ENCODE measurements around the gene ITGB1. TPM values are rescaled to one million over a fixed set of nuclear protein-coding genes. Genes with fewer than 3 reads are reported as not detected.

Gene ITGB1
- total and polyA plus RNA-seq, 2 of the 8 experiments (the other 6 are each of a cell fraction or from before 2014, with no cell fraction given): 82.7 to 321 TPM

- Histone ChIP-seq H3K23me2 (ENCODE audit: low read depth, low read length) (no peaks in the 10 kb centered on the region), H2AK5ac (ENCODE audit: low read depth, low read length) (no peak overlapping the region)
Observed at GRCh38 chr10:32931593-32931992, 26.4 kb downstream of the ITGB1 start.

More at GRCh38 chr10:32931593-32931992, 26.4 kb downstream of the ITGB1 start:
- 86% methylated on average over 1 of the region's 1 CpG; no CpG with 5 or more reads in 1 of the 2 experiments for WGBS, 2 experiments (ENCODE audit: extremely low coverage in 1 of 2, insufficient coverage in 1 of 2, insufficient read length in 1 of 2, insufficient replicate concordance in 2 of 2, low coverage in 1 of 2, low lambda C conversion rate in 2 of 2, missing lambda C conversion rate in 1 of 2)
- ChIA-PET POLR2A (ENCODE audit: partially characterized antibody) (no interaction called here), CTCF (ENCODE audit: partially characterized antibody) (interaction anchor here (0.8 to 1.3 kb wide), 3 partner anchors 70 to 787 kb away, joined by 3 read pairs; no protein-coding TSS in a partner anchor)
- Histone ChIP-seq H3K56ac (replicated peaks; ENCODE audit: insufficient read length, low read depth, low read length) (no peak overlapping the region), H4K8ac (ENCODE audit: extremely low read depth, insufficient read depth, low read length) (no peak overlapping the region), H3K9ac (replicated peaks in 1 of 4; ENCODE audit: extremely low read depth in 1 of 4, low read depth in 3 of 4, low read length in 3 of 4) (no peak overlapping the region), H3K14ac (ENCODE audit: insufficient read length) (no peak overlapping the region), H3K27ac (ENCODE audit: low read depth, low read length) (no peak overlapping the region), H3K9me3 (ENCODE audit: insufficient read depth in 2 of 2, low read depth in 1 of 2, low read length in 1 of 2) (no peaks in the 10 kb centered on the region), H3K79me2 (ENCODE audit: control insufficient read depth in 1 of 2, insufficient read depth in 2 of 2, low read length in 2 of 2) (peaks cover 0 to 56% of the 10 kb centered on the region in 2 experiments; a peak in 2 of 4 replicates), H3K4me2 (ENCODE audit: insufficient read depth in 1 of 2, low read depth in 2 of 2, low read length in 2 of 2) (no peak overlapping the region), H3K4me3 (ENCODE audit: extremely low read depth in 1 of 4, insufficient read depth in 2 of 4, low read depth in 3 of 4, low read length in 4 of 4) (no peak overlapping the region), H4K20me1 (replicated peaks in 1 of 2; ENCODE audit: control insufficient read depth in 1 of 2, insufficient read depth in 2 of 2, low read length in 2 of 2) (peaks cover 1 to 2% of the 10 kb centered on the region in 2 experiments), H2AFZ (ENCODE audit: low read length) (no peak overlapping the region), H2BK5ac (ENCODE audit: low read depth, low read length) (no peak overlapping the region), H3K27me3 (replicated peaks in 1 of 4; ENCODE audit: control insufficient read depth in 3 of 4, extremely low read depth in 1 of 4, insufficient read depth in 3 of 4, low read length in 3 of 4) (no peaks in the 10 kb centered on the region), H3K18ac (ENCODE audit: extremely low read depth, low read length) (no peak overlapping the region), H2BK120ac (replicated peaks; ENCODE audit: low read depth, low read length) (no peak overlapping the region), H3K4me1 (replicated peaks in 1 of 4; ENCODE audit: control insufficient read depth in 3 of 4, insufficient read depth in 4 of 4, low read length in 3 of 4) (no peaks in the 10 kb centered on the region), H4K5ac (ENCODE audit: insufficient read length, low read depth, low read length) (no peak overlapping the region), H3K23ac (ENCODE audit: insufficient read length) (no peak overlapping the region), H3K4ac (replicated peaks; ENCODE audit: insufficient read length, low read depth, low read length) (no peak overlapping the region), H3K79me1 (ENCODE audit: low read depth, low read length) (no peaks in the 10 kb centered on the region; the same call in 1 of the 2 replicates), H4K91ac (replicated peaks; ENCODE audit: insufficient read length, low read length) (no peak overlapping the region), H3K36me3 (ENCODE audit: control insufficient read depth in 2 of 4, insufficient read depth in 4 of 4, low read length in 3 of 4) (peaks cover 6 to 75% (median 23%) of the 10 kb centered on the region in 4 experiments), H2BK12ac (ENCODE audit: low read depth, low read length) (no peak overlapping the region), H2BK15ac (ENCODE audit: low read length) (no peak overlapping the region), H2BK20ac (ENCODE audit: low read length) (no peak overlapping the region)
- FAIRE-seq: no peak
- TF ChIP-seq CEBPB (IDR thresholded peaks at IDR 0.05; ENCODE audit: low read depth, low read length) (no peak), BRCA1 (IDR thresholded peaks at IDR 0.05; ENCODE audit: low read depth, low read length) (no peak), RNF2 (IDR thresholded peaks at IDR 0.05; ENCODE audit: borderline replicate concordance, low read depth, low read length, missing control alignments, poor library complexity, severe bottlenecking) (no peak), SIN3A (conservative IDR thresholded peaks at IDR 0.05 in 1 of 2, IDR thresholded peaks at IDR 0.05 in 1 of 2; ENCODE audit: low read depth in 1 of 2, low read length in 2 of 2) (no peak), HDAC6 (IDR thresholded peaks at IDR 0.05; ENCODE audit: low read depth, low read length) (no peak), YY1 (IDR thresholded peaks at IDR 0.05; ENCODE audit: low read depth, low read length) (no peak), E2F6 (IDR thresholded peaks at IDR 0.05) (no peak), CBX5 (IDR thresholded peaks at IDR 0.05; ENCODE audit: low read depth, low read length) (no peak), KDM1A (IDR thresholded peaks at IDR 0.05; ENCODE audit: borderline replicate concordance, low read length) (no peak)
- DNase-seq (ENCODE audit: low read depth in 1 of 2, low spot score in 2 of 2): no peak

All from H1 (cell line).